Kidney (tissue), 14 donors: ENCODE results near the gene SLC24A4. TPM values are rescaled to one million over a fixed set of nuclear protein-coding genes. Genes with fewer than 3 reads are reported as not detected.

ENCODE experiments used
- DNase-seq, 5 donors: peaks; one replicate each; pipeline ENCODE4 v3.0.0-alpha.2; 2013 to 2020
- FAIRE-seq: peaks from 2 replicates; lab custom pipeline; 2012; peaks lifted over from hg19 to GRCh38; lab: Jason Lieb, UNC
- H3K27ac ChIP-seq, 2 donors: one replicate each; pipeline ENCODE4 v1.7.0; 2013; ENCODE audit warnings: low read depth in 2 of 2, low read length in 2 of 2, inconsistent platforms in 1 of 2
- H3K27me3 ChIP-seq: one replicate; pipeline ENCODE4 v1.7.1; 2013; ENCODE audit warnings: low read length, inconsistent platforms; ENCODE audit not compliant: control insufficient read depth, insufficient read depth
- H3K36me3 ChIP-seq, 3 donors: one replicate each; pipeline versions ENCODE4 v1.7.0 to v1.7.1; 2013; ENCODE audit warnings: low read length in 3 of 3, control low read depth in 1 of 3, inconsistent platforms in 1 of 3; ENCODE audit not compliant: insufficient read depth in 3 of 3, control insufficient read depth in 2 of 3
- H3K4me1 ChIP-seq, 3 donors: one replicate each; pipeline versions ENCODE4 v1.7.0 to v1.7.1; 2013; ENCODE audit warnings: low read length in 3 of 3, inconsistent platforms in 1 of 3, low read depth in 1 of 3; ENCODE audit not compliant: control insufficient read depth in 2 of 3, insufficient read depth in 2 of 3
- H3K4me3 ChIP-seq, 3 donors: one replicate each; pipeline versions ENCODE4 v1.7.0 to v1.8.1; 2013; ENCODE audit warnings: low read length in 3 of 3, control low read depth in 1 of 3, inconsistent platforms in 1 of 3
- H3K9ac ChIP-seq, 3 donors: one replicate each; pipeline versions ENCODE4 v1.7.0 to v1.7.1; 2013; ENCODE audit warnings: low read length in 3 of 3, control low read depth in 1 of 3, inconsistent platforms in 1 of 3
- H3K9me3 ChIP-seq, 3 donors: one replicate each; pipeline versions ENCODE4 v1.7.0 to v1.7.1; 2013; ENCODE audit warnings: low read length in 3 of 3, control low read depth in 1 of 3, inconsistent platforms in 1 of 3; ENCODE audit not compliant: control insufficient read depth in 2 of 3, insufficient read depth in 1 of 3
- CTCF ChIP-seq: IDR thresholded peaks from 3 replicates; pipeline ENCODE4 v1.5.1; 2012; ENCODE audit warnings: mild to moderate bottlenecking, moderate library complexity, borderline replicate concordance; ENCODE audit not compliant: insufficient read depth; ENCODE audit errors: extremely low read depth
- intact Hi-C: fragments of 100-400 bp; cut with DNase I; formaldehyde crosslinking; loops from one replicate; pipeline ENCODE4 v1.11.1; 2022
- polyA plus RNA-seq: library from polyadenylated mRNA; stranded (reverse); fragments of 350-450 nt; fragmentation: Illumina TruSeq; extraction: RNeasy Lipid Tissue Mini Kit (QIAGEN cat#74804); gene quantifications from one replicate; pipeline ENCODE4 v1.2.3, GENCODE V29; 2014; ENCODE audit warnings: low read depth, low replicate concordance; ENCODE audit not compliant: insufficient read depth
- total RNA-seq: library from RNA; stranded (reverse); fragmentation: NEBNext Ultra II Directional; extraction: Animal tissue kit (Norgen Biotek cat#: 25700); gene quantifications from one replicate; pipeline ENCODE4 v1.2.1, GENCODE V29; 2021
- donor health status: control.
- donor health status: control.
- donor health status: control.
- donor health status: control.
- donor health status: control.
- donor health status: DM: yes; HTN: yes; CAD: no.
- donor health status: Normal renal cell carcinoma (clear cell type).

The SLC24A4 gene
- total and polyA plus RNA-seq, 2 donors from 2014 or later, result 0.32 to 0.85 TPM

- no peak for TF ChIP-seq CTCF
- Histone ChIP-seq H3K36me3 (no peaks in the 10 kb centered on the region), H3K9ac (no peak overlapping the region), H3K9me3 (no peaks in the 10 kb centered on the region), H3K27me3 (no peaks in the 10 kb centered on the region), H3K4me1 (peaks cover 0 to 4% (median 0%) of the 10 kb centered on the region in 3 donors), H3K27ac (no peak overlapping the region), H3K4me3 (no peak overlapping the region)
- intact Hi-C loops, result no loop called here
- DNase-seq (peak in 1 of 5 donors; percentile 14), FAIRE-seq (no peak)
These were observed 188.7 kb downstream of the SLC24A4 start for GRCh38 chr14:92511453-92512238.

DNA sequence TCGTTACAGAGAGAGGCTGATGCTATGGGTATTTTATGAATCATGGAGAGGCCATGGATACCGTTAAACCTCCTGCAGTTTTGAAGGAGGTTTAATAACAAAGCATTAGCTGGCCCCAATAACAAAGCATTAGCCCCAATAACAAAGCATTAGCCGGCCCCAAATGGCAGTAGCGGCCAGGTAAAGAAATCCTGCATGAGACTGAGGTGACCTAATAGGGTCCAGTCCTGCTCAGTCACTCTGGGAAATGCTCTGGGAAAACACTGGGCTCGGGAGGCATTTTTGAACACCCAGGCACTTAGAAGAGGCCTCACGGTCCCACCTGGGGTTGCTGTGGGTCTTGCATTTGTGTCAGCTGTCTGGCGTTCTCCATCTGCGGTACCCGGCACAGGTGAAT, 189.8 kb downstream of the SLC24A4 start:
- peaks cover 0 to 4% (median 0%) of the 10 kb centered on the region in 3 donors for H3K4me1 ChIP-seq
- H3K9me3 ChIP-seq, result no peaks in the 10 kb centered on the region
- H3K4me3 ChIP-seq, result peak overlapping the region in 2 of 3 donors; percentile 28 to 41
- no peak for TF ChIP-seq CTCF
- intact Hi-C loops, result no loop called here
- no peak for FAIRE-seq
- peak overlapping the region in 1 of 3 donors; percentile 51 for H3K9ac ChIP-seq
- no peaks in the 10 kb centered on the region for H3K36me3 ChIP-seq
- H3K27ac ChIP-seq, result no peak overlapping the region
- H3K27me3 ChIP-seq, result no peaks in the 10 kb centered on the region
- no peak for DNase-seq

GRCh38 chr14:92513204-92513965, 190.4 kb downstream of the SLC24A4 start, which contains the start of gene RIN3:
Gene RIN3, plus strand, starts transcription at chr14:92513781. Its CDS starts 152 bp downstream, at chr14:92513933.
- no peak for TF ChIP-seq CTCF
- FAIRE-seq (no peak), DNase-seq (peak; percentile 61 to 85 (median 66))
- no peaks in the 10 kb centered on the region for H3K36me3 ChIP-seq
- intact Hi-C loops, result no loop called here
- peak within 1 kb of the TSS in 1 of 3 donors; percentile 61 for H3K9ac ChIP-seq
- no peaks in the 10 kb centered on the region for H3K9me3 ChIP-seq
- H3K27me3 ChIP-seq, result no peaks in the 10 kb centered on the region
- peaks cover 0 to 4% (median 0%) of the 10 kb centered on the region in 3 donors for H3K4me1 ChIP-seq
- peak within 1 kb of the TSS; percentile 41 to 65 (median 53) for H3K4me3 ChIP-seq
- peak within 1 kb of the TSS; percentile 43 to 47 for H3K27ac ChIP-seq
